Tibial nerve (tissue), 4 donors: ENCODE measurements around the gene SORCS2. TPM values are rescaled to one million over a fixed set of nuclear protein-coding genes. Genes with fewer than 3 reads are reported as not detected.

Experiments
- DNase-seq, 2 donors: peaks; one replicate each; pipeline ENCODE4 v3.0.0-alpha.2; 2019; ENCODE audit warnings: low spot score in 2 of 2
- H3K27ac ChIP-seq, 4 donors: fragments of 200-600 bp; sonication (generic) in 3 of 4; one replicate each; pipeline ENCODE4 v1.5.1; 2017 to 2019; ENCODE audit warnings: mild to moderate bottlenecking in 1 of 4
- H3K27me3 ChIP-seq, 2 donors: fragments of 200-600 bp; sonication (generic) in 1 of 2; one replicate each; pipeline versions ENCODE4 v1.5.1 to v1.6.0; 2017 to 2019
- H3K36me3 ChIP-seq, 3 donors: fragments of 200-600 bp; sonication (generic); one replicate each; pipeline ENCODE4 v1.5.1; 2018 to 2019
- H3K4me1 ChIP-seq, 4 donors: fragments of 200-600 bp; sonication (generic) in 3 of 4; one replicate each; pipeline ENCODE4 v1.5.1; 2017 to 2019
- H3K4me3 ChIP-seq, 4 donors: fragments of 200-600 bp; sonication (generic) in 3 of 4; one replicate each; pipeline ENCODE4 v1.5.1; 2017 to 2019; ENCODE audit warnings: mild to moderate bottlenecking in 1 of 4, moderate library complexity in 1 of 4
- H3K9me3 ChIP-seq, 4 donors: fragments of 200-600 bp; sonication (generic) in 3 of 4; one replicate each; pipeline ENCODE4 v1.5.1; 2017 to 2019
- EP300 ChIP-seq, 2 donors: sonication (generic); formaldehyde crosslinking; IDR thresholded peaks; one replicate each; pipeline ENCODE4 v1.6.1; 2017; ENCODE audit warnings: antibody characterized with exemption in 2 of 2, mild to moderate bottlenecking in 1 of 2
- POLR2A ChIP-seq, 2 donors: fragments of 450-650 bp; IDR thresholded peaks; one replicate each; pipeline ENCODE4 v1.6.1; 2017; ENCODE audit warnings: antibody characterized with exemption in 2 of 2, mild to moderate bottlenecking in 2 of 2, moderate library complexity in 2 of 2
- WGBS, 2 donors: methylation state at CpG; one replicate each; pipeline ENCODE4 v1.1.5; 2018; 5-methylcytosine and 5-hydroxymethylcytosine counted together
- total RNA-seq, 4 donors: library from RNA; depleted of rRNA; stranded (reverse); fragments of >200 nt; gene quantifications; one replicate each; pipeline ENCODE4 v1.1.0, GENCODE V29; 2016
- TF ChIP-seq, protein P1 (sequence below), 5 experiments: fragments of 200-600 bp in 3 of 5; fragments of 450-650 bp in 2 of 5; sonication (generic) in 3 of 5; IDR thresholded peaks; one replicate each; pipeline ENCODE4 v1.5.1; 2016 to 2019; ENCODE audit warnings: antibody characterized with exemption in 5 of 5, mild to moderate bottlenecking in 3 of 5, moderate library complexity in 2 of 5

Gene SORCS2
- total RNA-seq, 4 donors from 2014 or later, result 15.6 to 48.9 (median 38.3) TPM

DNA sequence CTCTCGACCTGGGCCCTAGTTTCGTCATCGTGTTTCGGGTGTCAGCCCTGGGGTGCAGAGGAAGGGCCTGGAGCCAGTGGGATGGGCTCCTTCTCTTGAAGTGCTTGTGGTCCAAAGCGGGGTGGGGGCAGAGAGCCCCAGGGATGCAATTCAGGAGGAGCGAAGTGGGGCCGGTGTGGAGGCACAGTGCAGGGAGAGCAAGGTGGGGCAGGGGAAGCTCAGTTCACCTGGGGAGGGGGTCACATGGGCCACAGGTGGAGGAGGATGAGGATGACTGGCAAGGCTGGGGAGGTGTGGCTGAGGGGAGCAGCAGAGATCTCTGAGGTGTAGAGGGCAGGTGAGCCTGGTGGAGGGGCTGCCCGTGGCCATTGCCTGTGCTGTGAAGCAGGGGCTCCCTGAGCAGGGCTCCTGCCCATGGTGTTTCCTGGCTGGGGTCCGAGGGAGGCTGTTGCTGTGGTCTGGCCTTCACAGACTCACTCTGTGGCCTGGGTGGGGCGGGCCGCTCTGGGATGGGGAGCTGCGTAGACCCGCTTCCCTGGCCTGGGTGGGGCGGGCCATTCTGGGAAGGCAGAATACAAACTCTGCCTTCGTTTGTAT lies 6.9 kb downstream of the SORCS2 start:
- peaks cover 0 to 11% of the 10 kb centered on the region in 2 donors for H3K27me3 ChIP-seq
- no peaks in the 10 kb centered on the region for H3K9me3 ChIP-seq
- DNase-seq, result peak in 1 of 2 donors; percentile 22
- H3K4me1 ChIP-seq, result peaks cover 0 to 65% (median 2%) of the 10 kb centered on the region in 4 donors
- no peaks in the 10 kb centered on the region for H3K36me3 ChIP-seq
- WGBS, 2 donors, result 74 to 85% methylated on average over 14 to 15 of the region's 15 CpGs
- no peak overlapping the region for H3K4me3 ChIP-seq
- TF ChIP-seq POLR2A (IDR thresholded peaks at IDR 0.05), result no peak
- TF ChIP-seq, protein P1, sequence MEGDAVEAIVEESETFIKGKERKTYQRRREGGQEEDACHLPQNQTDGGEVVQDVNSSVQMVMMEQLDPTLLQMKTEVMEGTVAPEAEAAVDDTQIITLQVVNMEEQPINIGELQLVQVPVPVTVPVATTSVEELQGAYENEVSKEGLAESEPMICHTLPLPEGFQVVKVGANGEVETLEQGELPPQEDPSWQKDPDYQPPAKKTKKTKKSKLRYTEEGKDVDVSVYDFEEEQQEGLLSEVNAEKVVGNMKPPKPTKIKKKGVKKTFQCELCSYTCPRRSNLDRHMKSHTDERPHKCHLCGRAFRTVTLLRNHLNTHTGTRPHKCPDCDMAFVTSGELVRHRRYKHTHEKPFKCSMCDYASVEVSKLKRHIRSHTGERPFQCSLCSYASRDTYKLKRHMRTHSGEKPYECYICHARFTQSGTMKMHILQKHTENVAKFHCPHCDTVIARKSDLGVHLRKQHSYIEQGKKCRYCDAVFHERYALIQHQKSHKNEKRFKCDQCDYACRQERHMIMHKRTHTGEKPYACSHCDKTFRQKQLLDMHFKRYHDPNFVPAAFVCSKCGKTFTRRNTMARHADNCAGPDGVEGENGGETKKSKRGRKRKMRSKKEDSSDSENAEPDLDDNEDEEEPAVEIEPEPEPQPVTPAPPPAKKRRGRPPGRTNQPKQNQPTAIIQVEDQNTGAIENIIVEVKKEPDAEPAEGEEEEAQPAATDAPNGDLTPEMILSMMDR (IDR thresholded peaks at IDR 0.05), result no peak
- TF ChIP-seq EP300 (IDR thresholded peaks at IDR 0.05), result no peak
- H3K27ac ChIP-seq, result peak overlapping the region in 3 of 4 donors; percentile 26 to 78 (median 27)

DNA sequence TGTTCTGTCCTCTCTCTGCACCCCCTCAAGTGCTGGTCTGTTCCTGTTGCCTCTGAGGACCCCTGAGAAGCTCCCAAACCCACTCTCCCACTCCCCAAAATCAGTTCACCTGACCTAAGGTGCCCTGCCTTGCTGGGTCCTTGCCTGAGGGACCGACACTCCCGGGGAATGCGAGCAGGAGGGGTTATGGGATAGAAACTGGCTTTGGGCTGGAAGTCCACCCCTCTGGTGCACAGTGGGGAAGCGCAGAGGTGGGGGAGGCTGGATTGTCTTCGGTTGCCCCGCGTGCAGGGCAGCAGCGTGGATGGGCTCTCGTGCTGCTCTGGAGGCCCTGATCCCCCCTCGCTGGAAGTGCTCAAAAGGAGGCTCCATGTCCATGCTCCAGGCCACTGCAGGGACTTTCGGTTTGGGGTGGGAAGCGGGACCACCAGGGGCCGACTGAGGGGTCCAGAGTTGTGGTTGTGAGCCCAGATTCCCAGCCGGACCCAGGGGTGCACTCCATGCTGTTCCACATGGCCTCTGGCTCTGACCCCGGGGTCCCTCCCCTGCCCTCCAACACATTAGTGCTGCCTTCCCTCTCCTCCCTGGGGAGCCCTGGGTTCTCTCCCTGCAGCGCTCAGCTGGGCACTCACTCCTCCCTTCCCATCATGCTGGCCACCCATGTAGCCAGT lies 7.6 kb downstream of the SORCS2 start:
- peak in 1 of 2 donors; percentile 11 for DNase-seq
- H3K9me3 ChIP-seq, result no peaks in the 10 kb centered on the region
- WGBS, 2 donors, result 77 to 81% methylated on average over 15 to 16 of the region's 16 CpGs
- H3K4me1 ChIP-seq, result peaks cover 0 to 65% (median 2%) of the 10 kb centered on the region in 4 donors
- no peaks in the 10 kb centered on the region for H3K36me3 ChIP-seq
- peaks cover 0 to 4% of the 10 kb centered on the region in 2 donors for H3K27me3 ChIP-seq
- H3K4me3 ChIP-seq, result no peak overlapping the region
- no peak for TF ChIP-seq POLR2A (IDR thresholded peaks at IDR 0.05)
- H3K27ac ChIP-seq, result peak overlapping the region in 2 of 4 donors; percentile 26 to 78

DNA sequence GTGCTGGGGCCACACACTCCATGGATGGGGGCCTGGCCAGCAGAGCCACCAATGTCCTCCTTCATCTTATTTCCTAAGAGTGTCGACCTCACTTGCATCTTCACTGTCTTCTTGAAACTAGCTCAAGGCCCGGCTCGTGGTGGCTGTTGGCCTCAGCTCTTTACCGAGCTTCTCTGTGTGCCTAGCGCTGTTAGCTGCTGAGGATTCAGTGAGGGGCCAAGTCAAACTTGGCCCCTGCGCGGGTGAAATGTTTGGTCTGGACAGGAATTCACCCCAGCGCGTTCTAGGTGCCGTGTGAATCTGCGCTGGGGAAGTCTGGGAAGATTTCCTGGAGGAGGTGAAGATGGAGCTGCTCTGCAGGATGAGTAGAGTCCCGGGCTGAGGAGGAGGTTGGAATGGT lies 8.5 kb downstream of the SORCS2 start:
- peak overlapping the region in 3 of 4 donors; percentile 11 to 78 (median 26) for H3K27ac ChIP-seq
- 80 to 90% methylated on average over 12 of the region's 12 CpGs for WGBS, 2 donors
- peaks cover 0 to 65% (median 2%) of the 10 kb centered on the region in 4 donors for H3K4me1 ChIP-seq
- H3K36me3 ChIP-seq, result no peaks in the 10 kb centered on the region
- no peaks in the 10 kb centered on the region for H3K9me3 ChIP-seq
- no peak overlapping the region for H3K4me3 ChIP-seq
- peak in 1 of 2 donors; percentile 10 for DNase-seq
- H3K27me3 ChIP-seq, result peaks cover 0 to 4% of the 10 kb centered on the region in 2 donors
- TF ChIP-seq, protein P1 (IDR thresholded peaks at IDR 0.05), result no peak
- TF ChIP-seq POLR2A (IDR thresholded peaks at IDR 0.05) (no peak), EP300 (IDR thresholded peaks at IDR 0.05) (no peak)

DNA sequence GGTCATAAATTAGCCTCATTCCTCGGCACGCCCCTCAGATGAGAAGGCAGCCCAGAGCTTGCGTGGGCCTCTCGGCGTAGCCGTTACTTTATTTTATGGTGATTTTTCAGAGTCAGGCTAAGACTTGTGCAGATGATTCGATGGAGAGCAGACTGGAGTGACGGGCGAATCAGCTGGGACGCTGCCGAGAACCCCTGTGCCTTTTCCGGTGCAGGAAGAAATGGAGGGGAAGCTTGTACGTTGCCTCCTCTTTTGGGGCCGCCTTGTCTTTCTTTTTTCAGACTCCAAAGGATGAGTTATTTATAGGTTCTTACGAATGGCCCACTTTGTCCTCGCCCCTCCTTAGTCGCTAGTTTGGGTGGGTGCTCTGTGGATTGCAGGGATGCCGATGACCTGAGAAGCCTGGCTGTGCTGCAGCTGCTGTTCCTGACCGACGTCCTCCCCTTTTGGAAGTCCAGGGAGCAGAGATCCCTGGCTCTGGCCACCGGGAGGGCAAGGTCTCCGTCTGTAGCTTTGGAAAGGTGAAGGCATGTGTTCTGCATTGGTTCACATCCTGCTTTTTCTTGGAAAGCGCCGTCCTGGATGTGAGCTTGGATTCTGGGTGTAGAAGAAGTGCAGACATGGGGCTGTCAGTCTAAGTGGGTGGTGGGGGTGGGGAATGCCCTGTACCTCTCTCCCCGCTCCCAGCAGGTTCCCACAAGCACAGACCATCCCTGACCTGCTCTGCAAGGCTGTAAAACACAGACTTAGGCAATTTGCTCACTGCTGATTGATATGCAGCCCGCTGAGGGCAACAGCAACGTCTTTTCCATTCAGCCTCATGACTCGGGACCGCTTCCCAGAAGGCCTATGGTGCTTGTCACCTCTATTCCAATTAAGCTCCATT lies 9.3 kb downstream of the SORCS2 start:
- Histone ChIP-seq H3K36me3 (no peaks in the 10 kb centered on the region), H3K9me3 (no peaks in the 10 kb centered on the region), H3K27ac (peak overlapping the region in 3 of 4 donors; percentile 11 to 78 (median 26)), H3K27me3 (peaks cover 0 to 4% of the 10 kb centered on the region in 2 donors), H3K4me1 (peaks cover 0 to 71% (median 6%) of the 10 kb centered on the region in 4 donors), H3K4me3 (no peak overlapping the region)
- TF ChIP-seq, protein P1 (IDR thresholded peaks at IDR 0.05), result no peak
- TF ChIP-seq EP300 (IDR thresholded peaks at IDR 0.05) (no peak), POLR2A (IDR thresholded peaks at IDR 0.05) (no peak)
- no peak for DNase-seq
- WGBS, 2 donors, result 59% methylated on average over 29 of the region's 29 CpGs

DNA sequence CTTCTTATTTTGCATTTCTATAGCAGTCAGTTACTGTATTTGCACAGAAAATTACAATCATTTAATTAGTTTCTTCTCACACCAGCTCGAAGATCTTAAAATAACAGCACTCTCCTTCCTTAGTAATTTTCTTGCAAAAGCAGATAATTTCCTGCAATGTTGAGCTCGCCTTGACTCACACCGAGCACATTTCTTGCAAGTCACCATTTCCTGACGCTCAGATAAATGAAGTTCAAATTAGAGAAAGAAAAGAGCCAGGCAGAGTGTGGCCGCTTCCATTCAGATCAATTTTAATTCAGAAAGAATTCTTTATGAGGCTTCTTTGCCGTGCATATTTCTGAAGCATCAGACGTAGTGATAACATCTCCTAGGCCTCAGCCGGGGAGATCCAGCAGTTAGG lies 10.1 kb downstream of the SORCS2 start:
- Histone ChIP-seq H3K9me3 (no peaks in the 10 kb centered on the region), H3K27ac (peak overlapping the region in 2 of 4 donors; percentile 23 to 49), H3K4me3 (no peak overlapping the region), H3K27me3 (no peaks in the 10 kb centered on the region), H3K4me1 (peaks cover 0 to 79% (median 10%) of the 10 kb centered on the region in 4 donors), H3K36me3 (no peaks in the 10 kb centered on the region)
- no peak for DNase-seq
- WGBS, 2 donors, result 71 to 72% methylated on average over 8 of the region's 8 CpGs
- TF ChIP-seq EP300 (IDR thresholded peaks at IDR 0.05) (no peak), POLR2A (IDR thresholded peaks at IDR 0.05) (no peak)
- TF ChIP-seq, protein P1 (IDR thresholded peaks at IDR 0.05), result no peak
